Stimulated activated CD4-positive, alpha-beta T cell treated with anti-CD3 and anti-CD28 coated beads, Interleukin-1b, Interleukin-23, amount 100 ng/mL, for 4 hours (primary cell): ENCODE measurements around the gene CFAP91.

ENCODE experiments used
- DNase-seq, 2 donors: peaks; one replicate each; pipeline ENCODE4 v3.0.0-alpha.2; 2020; ENCODE audit warnings: low read depth in 2 of 2

The CFAP91 gene

DNA sequence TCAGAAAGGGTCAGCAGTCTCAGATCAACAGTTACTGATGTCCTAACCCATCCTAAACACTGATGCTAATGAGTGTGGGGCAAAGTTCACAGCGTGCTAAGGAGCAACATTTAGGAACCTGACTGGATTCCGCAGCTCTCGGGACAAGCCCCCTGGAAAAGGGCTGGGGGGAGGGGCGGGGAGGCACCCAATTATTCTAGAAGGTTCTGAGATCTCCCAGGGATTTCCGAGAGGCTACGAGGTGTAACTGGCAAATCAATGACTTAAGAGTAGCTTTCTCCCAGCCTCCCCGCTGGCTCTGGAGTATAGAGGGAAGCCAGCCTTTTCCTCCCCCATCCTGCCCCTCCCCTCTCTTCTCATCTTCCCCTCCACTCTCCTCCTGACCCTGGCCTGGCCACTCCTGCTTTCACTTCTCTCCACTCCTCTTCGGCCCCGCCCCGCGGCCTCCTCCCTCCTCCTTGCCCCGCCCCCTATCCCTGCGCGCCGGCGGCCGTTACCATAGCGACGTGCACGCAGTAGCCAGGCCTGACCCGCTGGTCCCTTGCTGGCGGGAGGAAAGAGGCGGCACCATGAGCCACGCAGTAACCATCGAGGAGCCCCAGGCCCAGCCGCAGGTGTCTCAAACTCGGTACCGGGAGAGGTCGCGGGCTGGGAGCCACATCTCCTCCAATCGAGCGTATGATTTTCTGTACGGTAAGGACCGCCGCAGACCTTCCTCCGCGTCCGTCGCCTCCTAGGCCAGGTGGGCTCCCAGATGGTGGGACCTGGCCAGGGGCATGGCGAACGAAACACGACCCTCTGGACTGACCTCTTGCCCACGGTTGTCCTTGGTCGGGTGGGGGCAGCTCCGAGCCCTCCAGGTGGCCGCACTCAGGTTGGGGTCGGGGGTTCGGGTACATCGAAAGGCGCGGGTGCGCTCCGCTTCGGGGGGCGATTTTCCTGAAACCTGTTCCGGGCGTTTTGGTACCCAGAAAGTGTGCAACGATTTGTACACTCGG, at the start of gene CFAP91:
CFAP91 (plus strand) TSS at position 493 of the 998 bp plus-strand sequence; CDS start at position 570, 77 bp downstream.
- DNase-seq, result peak; percentile 73 to 75

DNA sequence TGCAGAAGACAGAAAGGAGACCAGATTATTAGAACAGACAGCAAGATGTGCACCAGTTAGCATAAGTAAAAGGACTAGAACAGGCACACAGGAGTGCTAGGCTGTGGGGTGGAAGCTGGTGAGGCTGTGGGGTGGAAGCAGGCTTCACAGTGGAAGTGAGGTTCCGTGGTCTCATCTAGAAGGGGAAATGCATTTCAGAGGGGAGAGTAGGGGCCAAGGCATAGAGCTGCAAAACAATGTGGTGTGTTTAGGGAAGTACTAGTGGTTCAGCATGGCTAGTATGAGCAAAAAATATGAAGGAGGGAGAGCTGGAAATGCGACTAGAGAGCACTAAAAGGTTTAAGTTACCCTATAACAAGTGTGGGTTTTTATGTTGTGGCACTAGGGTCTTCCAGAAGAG, 48.9 kb upstream of the CFAP91 start:
- DNase-seq, result no peak

- no peak for DNase-seq
These were observed 44.7 kb upstream of the CFAP91 start for GRCh38 chr3:119657887-119658702.

DNA sequence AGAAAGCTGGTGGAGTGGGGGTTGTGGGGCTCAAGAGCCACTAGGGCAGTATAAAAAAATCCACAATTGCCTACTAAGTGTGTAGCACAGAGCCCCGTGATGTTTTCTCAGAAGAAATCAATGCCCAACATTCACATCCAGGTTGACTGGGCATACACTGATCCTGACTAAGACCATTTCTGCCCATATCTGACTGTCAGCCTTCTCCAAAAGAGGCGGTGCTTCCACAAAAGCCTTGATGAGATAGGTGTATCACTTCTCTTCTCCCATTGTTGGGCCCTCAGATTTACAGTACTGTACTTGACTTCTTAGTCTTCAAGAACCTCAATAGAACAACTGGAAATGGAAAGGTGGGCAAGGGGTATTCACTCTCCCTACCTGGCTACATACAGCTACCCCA, 43.8 kb upstream of the CFAP91 start:
- DNase-seq, result no peak

DNA sequence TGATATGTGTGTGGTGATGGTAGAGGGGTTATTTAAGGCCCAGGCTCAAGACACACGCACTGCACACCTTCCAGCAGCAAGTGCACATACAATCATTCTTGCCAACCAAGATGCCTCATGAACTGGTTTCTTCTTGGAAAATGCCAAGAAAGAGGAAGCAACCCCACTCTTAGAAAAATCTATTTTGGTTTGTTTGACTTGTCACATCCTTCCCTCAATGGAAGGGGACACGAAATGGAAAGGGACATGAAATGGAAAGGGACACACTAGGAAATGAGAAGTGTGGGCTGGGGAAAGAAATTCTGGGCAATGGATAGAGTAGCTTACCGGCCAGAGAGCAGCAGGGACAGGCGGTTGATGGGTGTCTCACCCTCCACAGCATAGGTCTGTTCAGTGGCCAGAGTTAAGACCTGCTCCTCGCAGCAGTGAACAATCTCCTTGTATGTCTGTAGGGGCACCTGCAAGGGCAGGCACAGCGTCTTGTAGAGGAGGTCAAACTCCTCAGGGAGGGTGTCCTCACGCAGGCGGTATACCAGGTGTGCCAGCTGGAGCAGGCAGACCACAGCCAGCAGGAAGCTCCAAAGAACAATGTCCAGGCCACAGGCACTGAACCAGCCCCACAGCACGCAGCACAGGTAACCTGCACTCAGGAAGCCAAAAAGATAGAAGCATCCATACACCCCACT, 43.1 kb upstream of the CFAP91 start:
- DNase-seq, result no peak

DNA sequence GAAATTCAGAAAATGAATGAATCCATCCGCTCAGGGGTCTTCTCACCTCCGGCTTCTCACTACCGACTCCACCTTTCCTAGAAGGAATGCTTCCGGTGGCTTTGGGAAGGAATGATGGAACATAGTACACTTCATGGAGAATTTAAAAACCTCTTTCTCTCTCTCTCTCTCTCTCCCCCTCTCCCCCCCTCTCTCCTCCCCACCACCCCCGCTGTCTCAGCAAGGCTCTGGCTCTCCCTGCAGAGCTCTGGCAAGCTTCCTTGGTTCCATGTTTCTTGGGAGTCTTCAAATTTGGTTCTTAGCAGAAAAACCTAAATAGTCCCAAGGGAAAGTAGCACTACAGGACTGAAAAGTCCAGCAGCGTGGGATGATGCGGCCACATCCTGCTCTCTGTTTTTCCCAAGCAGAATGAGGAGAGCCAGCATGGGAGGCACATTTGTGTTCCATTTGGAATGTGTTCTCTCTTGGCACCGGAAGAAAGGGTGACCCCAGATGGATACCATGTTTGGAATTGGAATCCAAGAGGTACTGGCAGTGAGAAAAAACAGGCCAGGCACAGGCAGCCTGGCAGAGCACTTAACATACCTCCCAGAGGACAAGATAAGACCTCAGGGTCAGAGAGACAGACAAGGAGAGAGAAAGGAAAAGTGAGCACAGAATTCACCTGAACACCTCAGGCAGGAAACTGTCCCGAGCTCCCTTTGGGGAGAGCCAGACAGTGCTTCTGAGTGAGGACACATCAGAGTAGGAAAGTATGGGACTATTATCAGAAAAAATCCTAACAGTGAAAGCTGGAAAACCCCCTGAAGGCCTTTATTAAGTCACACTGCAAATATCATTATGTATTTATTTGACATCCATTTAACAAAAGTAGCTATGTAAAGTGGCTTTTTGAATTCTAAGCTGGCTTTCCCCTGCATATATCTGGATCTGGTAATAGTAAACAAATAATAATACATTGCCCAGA, 42.1 kb upstream of the CFAP91 start, which contains the start of gene POPDC2:
POPDC2 (minus strand) TSS at position 116 of the 967 bp plus-strand sequence. CDS start 166 bp downstream, outside the sequence.
- DNase-seq, result no peak

GRCh38 chr3:119662604-119663373, 40.0 kb upstream of the CFAP91 start:
- no peak for DNase-seq

- no peak for DNase-seq
These were observed 38.9 kb upstream of the CFAP91 start for GRCh38 chr3:119663885-119664284.

DNA sequence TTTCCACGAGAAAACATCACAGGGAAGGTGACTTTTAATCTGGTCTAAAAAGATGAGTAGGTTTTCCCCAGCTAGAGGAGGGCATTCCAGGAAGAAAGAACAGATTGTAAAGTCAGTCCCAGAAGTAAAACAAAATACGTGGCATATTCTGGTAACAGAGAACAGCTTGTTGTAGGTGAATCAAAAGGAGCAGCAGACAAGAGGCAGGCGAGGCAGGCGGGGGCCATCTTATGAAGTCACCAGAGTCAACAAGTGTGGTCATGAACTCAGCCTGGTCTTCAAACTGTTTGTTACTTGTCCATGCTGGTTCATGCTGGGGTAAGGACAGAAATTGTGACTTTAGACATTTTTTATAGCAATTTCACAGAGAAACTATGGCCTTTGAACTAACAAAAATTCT, 38.5 kb upstream of the CFAP91 start:
- DNase-seq, result no peak

GRCh38 chr3:119664850-119665379, 37.9 kb upstream of the CFAP91 start:
- no peak for DNase-seq

DNA sequence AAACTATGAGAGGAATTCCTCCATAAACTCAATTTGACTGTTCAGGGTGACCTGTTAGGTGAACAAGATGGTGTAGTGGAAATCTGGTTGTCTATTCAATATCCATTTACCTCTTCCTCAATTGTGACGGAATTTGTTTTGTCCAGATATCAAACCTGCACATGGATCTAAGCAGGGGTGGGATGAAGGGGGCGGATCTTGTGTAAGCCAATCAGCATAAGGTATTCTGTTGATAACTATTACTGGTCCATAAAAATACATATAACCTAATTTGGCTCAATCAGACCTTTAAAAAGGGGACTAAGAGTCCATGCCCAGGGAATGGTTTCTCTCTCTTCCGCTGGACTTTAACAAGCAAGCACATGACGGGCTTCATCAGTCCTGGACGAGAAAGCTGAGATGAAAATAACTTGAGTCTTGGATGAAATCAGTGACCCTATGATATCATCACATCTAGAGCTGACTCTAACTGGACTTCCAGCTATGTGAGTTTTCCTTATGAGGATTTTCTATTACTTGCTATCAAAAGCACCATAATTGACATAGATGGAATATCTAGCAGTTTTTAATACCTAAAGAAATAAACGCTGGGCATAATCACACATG, 36.8 kb upstream of the CFAP91 start:
- no peak for DNase-seq

DNA sequence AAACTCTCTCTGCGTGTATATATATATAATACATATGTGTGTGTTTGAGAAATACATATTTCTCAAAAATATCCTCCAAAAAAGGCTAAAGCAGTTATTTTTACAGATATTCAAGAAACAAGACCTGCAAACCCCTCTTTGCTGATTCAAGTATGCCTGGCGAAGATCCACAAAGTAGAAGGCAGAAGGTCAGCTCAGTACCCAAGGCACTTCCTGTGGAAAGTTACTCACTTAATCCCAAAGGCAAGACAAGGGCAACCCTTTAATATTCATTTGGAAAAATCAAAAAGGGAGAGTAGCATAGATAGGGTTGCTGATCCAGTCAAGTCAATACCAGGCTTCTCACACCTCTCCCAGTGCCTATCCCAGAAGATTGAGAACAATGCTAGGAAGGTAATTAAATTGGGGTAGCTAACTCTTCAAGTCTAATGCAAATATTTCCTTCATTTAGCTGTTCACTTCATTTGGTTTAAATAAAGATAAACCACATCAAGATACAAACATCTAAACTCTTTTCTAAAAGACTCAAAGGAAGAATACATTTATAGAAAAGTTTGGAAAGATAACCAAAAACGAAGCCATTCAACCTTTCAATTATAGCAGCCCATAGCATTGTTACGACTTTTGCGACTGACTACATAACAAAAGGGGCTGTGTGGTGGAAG, 32.8 kb upstream of the CFAP91 start:
- DNase-seq, result no peak

GRCh38 chr3:119672776-119673175, 30.0 kb upstream of the CFAP91 start:
- no peak for DNase-seq

GRCh38 chr3:119673875-119674274, 28.9 kb upstream of the CFAP91 start:
- no peak for DNase-seq

DNA sequence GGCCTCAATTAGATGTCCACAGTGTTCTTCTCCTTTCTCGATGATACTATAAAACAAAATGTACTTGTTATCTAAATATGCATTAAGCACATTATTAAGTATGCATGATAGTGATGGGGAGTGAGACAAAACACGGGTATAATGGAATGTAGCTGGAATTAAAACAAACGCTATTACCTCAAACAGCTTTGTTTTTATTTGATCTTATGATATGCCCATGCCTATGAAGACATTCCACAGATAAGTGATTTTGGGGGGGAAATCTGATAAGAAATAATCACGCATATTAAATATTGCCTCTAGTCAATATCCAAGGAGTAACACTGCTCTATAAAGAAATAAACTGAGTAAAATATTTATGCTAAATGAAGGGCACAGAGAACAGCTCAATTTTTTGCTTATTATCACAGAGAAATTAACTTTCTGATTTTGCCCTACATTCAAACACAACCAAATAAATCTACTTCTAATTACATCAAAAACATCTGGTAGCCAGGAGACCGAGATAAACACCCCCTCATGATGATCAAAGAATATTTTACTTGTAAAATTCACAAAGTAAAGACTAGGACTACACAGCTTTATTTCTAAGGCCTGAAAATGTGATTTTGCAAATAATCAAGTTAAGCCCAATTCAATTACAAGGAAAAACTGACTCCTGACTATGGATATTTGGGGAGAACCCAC, 27.5 kb upstream of the CFAP91 start:
- DNase-seq, result no peak

- no peak for DNase-seq
These were observed 26.8 kb upstream of the CFAP91 start for GRCh38 chr3:119676020-119676419.

DNA sequence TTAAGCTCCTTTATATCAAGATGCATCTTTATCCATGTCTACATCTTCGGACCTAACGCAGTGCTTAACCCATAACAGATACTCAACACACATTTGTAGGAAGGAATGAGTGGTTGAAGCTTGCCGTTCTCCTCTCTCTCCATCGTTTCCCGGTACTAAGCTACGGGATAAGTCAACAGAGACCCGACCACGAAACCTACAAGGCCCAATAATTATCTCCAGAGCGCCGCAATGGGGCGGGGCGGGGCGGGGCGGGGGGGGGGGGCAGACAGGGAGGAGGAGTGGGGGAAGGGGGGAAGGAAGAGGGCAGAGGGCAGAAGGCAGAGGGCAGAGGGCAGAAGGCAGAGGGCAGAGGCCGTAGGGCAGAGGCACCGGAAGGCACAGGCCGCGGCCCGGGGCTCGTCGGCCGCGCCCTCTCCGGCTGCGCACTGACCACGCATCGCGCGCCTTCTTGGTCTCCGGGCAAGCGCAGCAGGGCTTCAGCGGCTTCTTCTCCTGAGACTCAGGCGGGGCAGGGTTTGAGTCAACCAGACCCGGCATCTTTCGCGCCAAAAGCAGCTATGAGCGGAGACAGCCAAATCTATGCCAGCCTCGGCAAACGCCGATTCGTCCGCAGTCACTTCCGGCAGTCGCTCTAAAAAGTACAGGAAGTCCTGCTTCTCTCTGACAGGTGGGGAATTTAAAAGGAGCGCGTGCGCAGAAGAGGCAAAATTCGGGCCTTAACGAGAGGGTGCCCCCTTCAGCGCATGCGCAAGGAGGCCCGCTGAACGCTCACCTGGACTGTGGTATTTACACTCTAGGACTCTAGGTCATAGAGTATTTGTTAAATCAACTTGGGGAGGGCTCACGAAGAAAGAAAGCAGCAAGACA, 25.8 kb upstream of the CFAP91 start, which contains the start of gene COX17:
COX17 (minus strand) TSS at position 636 of the 870 bp plus-strand sequence; CDS start at position 540, 96 bp downstream.
- peak; percentile 89 to 94 for DNase-seq
